ENCODE measurements around the gene GBX1.

- TF ChIP-seq CTCF (IDR thresholded peaks at IDR 0.05) = no peak
- no peak for TF ChIP-seq POLR2A (IDR thresholded peaks at IDR 0.05)
Observed at GRCh38 chr7:151144387-151144786, 23.1 kb downstream of the GBX1 start.
